Measurements from ENCODE around the gene COL13A1. TPM values are rescaled to one million over a fixed set of nuclear protein-coding genes. Genes with fewer than 3 reads are reported as not detected.

COL13A1 gene
- total RNA-seq, 4 donors from 2014 or later, result 0.30 to 2.0 (median 0.86) TPM

- no peak overlapping the region for H3K4me3 ChIP-seq
- H3K36me3 ChIP-seq, result no peaks in the 10 kb centered on the region
- no peaks in the 10 kb centered on the region for H3K27me3 ChIP-seq
- no peak overlapping the region for H3K27ac ChIP-seq
- DNase-seq (ENCODE audit: low spot score in 2 of 2), result no peak
- 43 to 46% methylated on average over 4 to 8 of the region's 10 CpGs for WGBS, 2 donors
- H3K9me3 ChIP-seq, result no peaks in the 10 kb centered on the region
- no peak for TF ChIP-seq CTCF (IDR thresholded peaks at IDR 0.05)
- no peak for TF ChIP-seq EP300 (IDR thresholded peaks at IDR 0.05)
- no peak for TF ChIP-seq POLR2A (IDR thresholded peaks at IDR 0.05)
- H3K4me1 ChIP-seq, result no peaks in the 10 kb centered on the region
Measured at GRCh38 chr10:69766161-69766910, 35.4 kb upstream of the COL13A1 start.

- 44 to 79% methylated on average over 1 to 4 of the region's 4 CpGs for WGBS, 2 donors
- no peaks in the 10 kb centered on the region for H3K27me3 ChIP-seq
- no peak overlapping the region for H3K27ac ChIP-seq
Measured at GRCh38 chr10:69767793-69768192, 33.9 kb upstream of the COL13A1 start.

GRCh38 chr10:69768386-69768785 is 33.3 kb upstream of the COL13A1 start:
- no peak for DNase-seq (ENCODE audit: low spot score in 2 of 2)
- WGBS, 2 donors, result 86 to 91% methylated on average over 5 of the region's 5 CpGs
- TF ChIP-seq EP300 (IDR thresholded peaks at IDR 0.05) (no peak), POLR2A (IDR thresholded peaks at IDR 0.05) (no peak), CTCF (IDR thresholded peaks at IDR 0.05) (no peak)
- Histone ChIP-seq H3K27ac (no peak overlapping the region), H3K27me3 (no peaks in the 10 kb centered on the region), H3K4me3 (no peak overlapping the region), H3K9me3 (peaks cover 0 to 8% (median 0%) of the 10 kb centered on the region in 4 donors), H3K4me1 (no peaks in the 10 kb centered on the region), H3K36me3 (no peaks in the 10 kb centered on the region)

More at GRCh38 chr10:69767793-69768192, 33.9 kb upstream of the COL13A1 start:
- no peaks in the 10 kb centered on the region for H3K4me1 ChIP-seq
- no peak overlapping the region for H3K4me3 ChIP-seq
- TF ChIP-seq POLR2A (IDR thresholded peaks at IDR 0.05), result no peak
- no peak for TF ChIP-seq EP300 (IDR thresholded peaks at IDR 0.05)
- TF ChIP-seq CTCF (IDR thresholded peaks at IDR 0.05), result no peak
- H3K36me3 ChIP-seq, result no peaks in the 10 kb centered on the region
- H3K9me3 ChIP-seq, result peaks cover 0 to 2% (median 0%) of the 10 kb centered on the region in 4 donors
- DNase-seq (ENCODE audit: low spot score in 2 of 2), result no peak

GRCh38 chr10:69769395-69769992 is 32.2 kb upstream of the COL13A1 start:
- Histone ChIP-seq H3K4me1 (no peaks in the 10 kb centered on the region), H3K9me3 (peaks cover 0 to 8% (median 0%) of the 10 kb centered on the region in 4 donors), H3K36me3 (no peaks in the 10 kb centered on the region), H3K27ac (no peak overlapping the region), H3K4me3 (no peak overlapping the region), H3K27me3 (no peaks in the 10 kb centered on the region)
- TF ChIP-seq POLR2A (IDR thresholded peaks at IDR 0.05), result no peak
- TF ChIP-seq CTCF (IDR thresholded peaks at IDR 0.05), result no peak
- TF ChIP-seq EP300 (IDR thresholded peaks at IDR 0.05), result no peak
- 39 to 58% methylated on average over 10 of the region's 10 CpGs for WGBS, 2 donors
- DNase-seq (ENCODE audit: low spot score in 2 of 2), result no peak
